MCF 10A (cell line): ENCODE data around the gene TWIST2. TPM values are rescaled to one million over a fixed set of nuclear protein-coding genes. Genes with fewer than 3 reads are reported as not detected.

Experiments
- BruUV-seq: library from RNA; stranded (reverse); fragments of 400-500 nt; replicated peaks from 2 replicates; lab custom pipeline; 2021; lab: Mats Ljungman, UMichigan
- CTCF ChIA-PET: fragments of 300-600 bp; sonication (Branson Sonifier 250); formaldehyde crosslinking; extraction: SDS; loops from one replicate; lab custom pipeline; 2021; ENCODE audit warnings: antibody characterized with exemption, inconsistent platforms; lab: Yijun Ruan, JAX
- POLR2A ChIA-PET: fragments of 300-600, 350-650 bp; sonication (Branson Sonifier 250); formaldehyde crosslinking; extraction: SDS; loops from one replicate; lab custom pipeline; 2020; ENCODE audit warnings: antibody characterized with exemption, inconsistent platforms; lab: Yijun Ruan, JAX
- DNase-seq: peaks from one replicate; pipeline ENCODE4 v3.0.0-alpha.2; 2018; ENCODE audit not compliant: unreplicated experiment
- H3K27ac Mint-ChIP-seq: one replicate; pipeline ENCODE4 v1.8.0; 2022; ENCODE audit warnings: mild to moderate bottlenecking, low read depth, mixed read lengths; ENCODE audit not compliant: unreplicated experiment
- H3K27me3 Mint-ChIP-seq: one replicate; pipeline ENCODE4 v1.8.0; 2022; ENCODE audit warnings: mixed read lengths; ENCODE audit not compliant: insufficient read depth, unreplicated experiment
- H3K36me3 Mint-ChIP-seq: one replicate; pipeline ENCODE4 v1.8.0; 2022; ENCODE audit warnings: mild to moderate bottlenecking, moderate library complexity, mixed read lengths; ENCODE audit not compliant: insufficient read depth, unreplicated experiment
- H3K4me1 Mint-ChIP-seq: one replicate; pipeline ENCODE4 v1.8.0; 2022; ENCODE audit warnings: mixed read lengths; ENCODE audit not compliant: insufficient read depth, unreplicated experiment
- H3K4me3 Mint-ChIP-seq: one replicate; pipeline ENCODE4 v1.8.0; 2022; ENCODE audit warnings: mild to moderate bottlenecking, moderate library complexity, mixed read lengths; ENCODE audit not compliant: unreplicated experiment
- H3K9me3 Mint-ChIP-seq: one replicate; pipeline ENCODE4 v1.8.0; 2022; ENCODE audit warnings: mixed read lengths; ENCODE audit not compliant: unreplicated experiment
- CTCF ChIP-seq: fragments of 200-600 bp; IDR thresholded peaks from one replicate; pipeline ENCODE4 v1.8.0; 2022; ENCODE audit warnings: antibody characterized with exemption, mild to moderate bottlenecking; ENCODE audit not compliant: unreplicated experiment
- intact Hi-C: fragments of 100-400 bp; cut with micrococcal nuclease; formaldehyde crosslinking; loops from 2 replicates; pipeline ENCODE4 v1.14.1; 2022
- total RNA-seq: library from RNA; stranded (reverse); gene quantifications from 2 replicates; pipeline ENCODE4 v1.2.3, GENCODE V29; 2022

TWIST2 gene
- total RNA-seq, 1 experiment from 2014 or later = 30.2 TPM

- TF ChIP-seq CTCF = no peak
- intact Hi-C loops = loop anchor here (1.0 kb wide), 1 partner anchor 31 kb away; no protein-coding TSS in a partner anchor
- DNase-seq = no peak
- POLR2A ChIA-PET = interaction anchor here (0.7 to 1.3 kb wide), 4 partner anchors 11 to 1009 kb away, joined by 3 read pairs; no protein-coding TSS in a partner anchor
- Mint-ChIP-seq H3K9me3 (peaks cover 8% of the 10 kb centered on the region), H3K27ac (peak overlapping the region; percentile 28), H3K36me3 (peaks cover 19% of the 10 kb centered on the region), H3K4me1 (peaks cover 33% of the 10 kb centered on the region), H3K27me3 (no peaks in the 10 kb centered on the region), H3K4me3 (no peak overlapping the region)
- CTCF ChIA-PET = no interaction called here
- no TSS peak for BruUV-seq
Observed at GRCh38 chr2:238916875-238917590, 69.1 kb downstream of the TWIST2 start.

GRCh38 chr2:238919307-238919706 lies 71.4 kb downstream of the TWIST2 start:
- H3K36me3 Mint-ChIP-seq = peaks cover 24% of the 10 kb centered on the region
- ChIA-PET POLR2A (no interaction called here), CTCF (interaction anchor here (0.5 kb wide), 1 partner anchor 666 kb away, joined by 3 read pairs; no protein-coding TSS in a partner anchor)
- no peak for TF ChIP-seq CTCF
- no peak for DNase-seq
- BruUV-seq = no TSS peak
- H3K27ac Mint-ChIP-seq = no peak overlapping the region
- intact Hi-C loops = no loop called here
- peaks cover 26% of the 10 kb centered on the region for H3K4me1 Mint-ChIP-seq
- H3K9me3 Mint-ChIP-seq = peaks cover 8% of the 10 kb centered on the region
- no peaks in the 10 kb centered on the region for H3K27me3 Mint-ChIP-seq
- no peak overlapping the region for H3K4me3 Mint-ChIP-seq

GRCh38 chr2:238920053-238920452 lies 72.2 kb downstream of the TWIST2 start:
- H3K27ac Mint-ChIP-seq = no peak overlapping the region
- POLR2A ChIA-PET = interaction anchor here (0.6 kb wide), 1 partner anchor 508 kb away, joined by 3 read pairs; no protein-coding TSS in a partner anchor
- H3K36me3 Mint-ChIP-seq = peaks cover 24% of the 10 kb centered on the region
- CTCF ChIA-PET = interaction anchor here (0.5 kb wide), 1 partner anchor 666 kb away, joined by 3 read pairs; no protein-coding TSS in a partner anchor
- H3K4me1 Mint-ChIP-seq = peaks cover 19% of the 10 kb centered on the region
- H3K9me3 Mint-ChIP-seq = peaks cover 8% of the 10 kb centered on the region
- BruUV-seq = no TSS peak
- TF ChIP-seq CTCF = no peak
- no peak overlapping the region for H3K4me3 Mint-ChIP-seq
- H3K27me3 Mint-ChIP-seq = no peaks in the 10 kb centered on the region
- intact Hi-C loops = no loop called here
- DNase-seq = no peak

GRCh38 chr2:238920601-238921001 lies 72.7 kb downstream of the TWIST2 start:
- H3K36me3 Mint-ChIP-seq = peaks cover 23% of the 10 kb centered on the region
- peaks cover 8% of the 10 kb centered on the region for H3K9me3 Mint-ChIP-seq
- CTCF ChIA-PET = interaction anchor here (0.5 kb wide), 1 partner anchor 572 kb away, joined by 3 read pairs; no protein-coding TSS in a partner anchor
- H3K27me3 Mint-ChIP-seq = no peaks in the 10 kb centered on the region
- intact Hi-C loops = no loop called here
- POLR2A ChIA-PET = interaction anchor here (0.6 to 1.0 kb wide), 2 partner anchors 11 to 508 kb away, joined by 3 to 5 read pairs; no protein-coding TSS in a partner anchor
- peaks cover 16% of the 10 kb centered on the region for H3K4me1 Mint-ChIP-seq
- H3K27ac Mint-ChIP-seq = peak overlapping the region; percentile 40
- BruUV-seq = no TSS peak
- no peak overlapping the region for H3K4me3 Mint-ChIP-seq
- no peak for TF ChIP-seq CTCF
- DNase-seq = peak; percentile 55
